OCI-LY3 (cell line): Measurements from ENCODE around the gene TAF1B.
"Not testable (repeated sequence)": the region's sequence is repeated elsewhere in the genome, so short reads cannot be mapped to it uniquely, and the experiment has no call there.

Experiments
- H2AFZ ChIP-seq: fragments of 200-600, 300-600 bp; shearing (Covaris generic); 2 replicates; pipeline ENCODE4 v1.6.0; 2014; ENCODE audit warnings: antibody characterized with exemption, low read depth, low read length
- H3K27ac ChIP-seq: fragments of 200-600, 300-600 bp; sonication (generic); 2 replicates; pipeline ENCODE4 v1.5.1; 2014; ENCODE audit warnings: mild to moderate bottlenecking, low read length, moderate library complexity, mixed read lengths
- H3K27me3 ChIP-seq: fragments of 200-600, 300-600 bp; sonication (generic); 2 replicates; pipeline ENCODE4 v1.6.1; 2014; ENCODE audit warnings: low read depth, low read length, mixed read lengths
- H3K36me3 ChIP-seq: fragments of 200-600, 300-600 bp; sonication (generic); replicated peaks from 2 replicates; pipeline ENCODE3; 2014; ENCODE audit warnings: low read depth, low read length, mixed read lengths
- H3K4me1 ChIP-seq: fragments of 300-600, 200-600 bp; sonication (generic); 2 replicates; pipeline ENCODE4 v1.6.1; 2014; ENCODE audit warnings: low read length, mixed read lengths
- H3K4me2 ChIP-seq: fragments of 200-600, 300-600 bp; sonication (generic); 2 replicates; pipeline ENCODE4 v1.6.1; 2014; ENCODE audit warnings: low read length, mixed read lengths
- H3K4me3 ChIP-seq: fragments of 300-600, 200-600 bp; sonication (generic); 2 replicates; pipeline ENCODE4 v1.5.1; 2014; ENCODE audit warnings: antibody characterized with exemption, mild to moderate bottlenecking, low read length, moderate library complexity
- H3K79me2 ChIP-seq: fragments of 300-600, 200-600 bp; shearing (Covaris generic); 2 replicates; pipeline ENCODE4 v1.6.1; 2014; ENCODE audit warnings: mild to moderate bottlenecking, low read length, mixed read lengths
- H3K9ac ChIP-seq: fragments of 300-600, 200-600 bp; shearing (Covaris generic); 2 replicates; pipeline ENCODE4 v1.6.0; 2014; ENCODE audit warnings: mild to moderate bottlenecking, low read length, moderate library complexity
- H3K9me3 ChIP-seq: fragments of 200-600, 300-600 bp; shearing (Covaris generic); 2 replicates; pipeline ENCODE4 v1.6.1; 2014; ENCODE audit warnings: low read length, mixed read lengths; ENCODE audit not compliant: insufficient read depth
- H4K20me1 ChIP-seq: fragments of 200-600, 300-600 bp; sonication (generic); 2 replicates; pipeline ENCODE4 v1.6.1; 2016; ENCODE audit warnings: low read length, mixed read lengths; ENCODE audit not compliant: insufficient read depth
- CTCF ChIP-seq: fragments of 200-600, 300-600 bp; sonication (generic); IDR thresholded peaks from 2 replicates; pipeline ENCODE4 v1.5.1; 2014; ENCODE audit warnings: antibody characterized with exemption, low read length, low read depth
- EZH2phosphoT487 ChIP-seq: fragments of 200-600 bp; shearing (Covaris generic); IDR thresholded peaks from 2 replicates; pipeline ENCODE4 v1.6.1; 2018; ENCODE audit warnings: antibody characterized with exemption, mixed run types, low read depth

Gene TAF1B

GRCh38 chr2:9831670-9832069 lies 11.6 kb upstream of the TAF1B start:
- H3K4me3 ChIP-seq, result no peak overlapping the region
- no peak overlapping the region for H3K27ac ChIP-seq
- no peaks in the 10 kb centered on the region for H3K4me1 ChIP-seq
- H3K36me3 ChIP-seq, result no peaks in the 10 kb centered on the region
- peaks cover 38% of the 10 kb centered on the region for H3K27me3 ChIP-seq
- no peak overlapping the region for H3K4me2 ChIP-seq
- TF ChIP-seq CTCF (no peak), EZH2phosphoT487 (no peak)
- no peaks in the 10 kb centered on the region for H3K79me2 ChIP-seq
- no peak overlapping the region for H2AFZ ChIP-seq
- no peaks in the 10 kb centered on the region for H4K20me1 ChIP-seq
- no peaks in the 10 kb centered on the region for H3K9me3 ChIP-seq
- no peak overlapping the region for H3K9ac ChIP-seq

DNA sequence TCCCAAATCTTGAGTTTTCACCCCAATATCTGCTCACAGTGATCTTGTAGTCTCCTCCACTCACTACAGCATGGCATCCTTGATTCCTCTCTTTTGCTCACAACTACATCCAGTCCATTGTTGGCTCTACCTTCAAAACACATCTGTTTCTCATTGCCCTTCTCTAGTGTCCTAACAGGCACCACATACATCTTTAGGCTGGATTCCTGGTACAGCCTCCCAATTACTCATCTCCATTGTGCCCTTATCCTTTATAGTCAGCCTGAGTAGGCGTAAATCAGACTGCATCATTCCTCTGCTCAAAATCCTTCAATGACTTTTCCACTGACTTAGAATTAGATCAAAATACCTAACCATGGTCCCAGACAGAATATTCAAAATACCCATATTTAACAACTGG lies 10.7 kb upstream of the TAF1B start:
- no peak overlapping the region for H3K9ac ChIP-seq
- no peak overlapping the region for H2AFZ ChIP-seq
- H3K27ac ChIP-seq, result no peak overlapping the region
- H3K9me3 ChIP-seq, result no peaks in the 10 kb centered on the region
- TF ChIP-seq EZH2phosphoT487 (no peak), CTCF (no peak)
- H3K36me3 ChIP-seq, result no peaks in the 10 kb centered on the region
- no peak overlapping the region for H3K4me2 ChIP-seq
- peaks cover 38% of the 10 kb centered on the region for H3K27me3 ChIP-seq
- H4K20me1 ChIP-seq, result no peaks in the 10 kb centered on the region
- H3K4me3 ChIP-seq, result no peak overlapping the region
- no peaks in the 10 kb centered on the region for H3K79me2 ChIP-seq
- H3K4me1 ChIP-seq, result no peaks in the 10 kb centered on the region

GRCh38 chr2:9835068-9835467 lies 8.2 kb upstream of the TAF1B start:
- not testable (repeated sequence) for H3K4me1 ChIP-seq

DNA sequence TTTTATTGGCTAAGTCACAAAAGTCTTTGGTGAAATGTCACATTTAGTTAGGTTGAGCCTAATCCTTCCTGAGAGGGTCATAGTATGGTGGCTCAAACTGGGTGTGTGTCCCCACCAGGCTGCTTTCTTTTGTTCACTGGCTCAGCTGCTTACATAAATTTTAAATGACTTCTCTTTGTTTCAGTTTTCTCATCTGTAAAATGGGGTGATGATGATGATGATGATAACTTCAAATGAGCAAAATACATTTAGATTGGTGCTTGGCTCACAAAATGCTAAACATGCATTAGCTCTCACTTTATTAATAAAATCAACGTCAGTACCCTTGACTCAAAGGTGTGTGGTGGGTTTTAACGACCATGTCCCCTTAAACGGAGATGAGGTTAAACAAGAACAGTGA lies 7.2 kb upstream of the TAF1B start:
- H3K36me3 ChIP-seq, result no peaks in the 10 kb centered on the region

More at GRCh38 chr2:9835068-9835467, 8.2 kb upstream of the TAF1B start:
- H4K20me1 ChIP-seq, H2AFZ ChIP-seq, H3K9me3 ChIP-seq, H3K36me3 ChIP-seq, H3K9ac ChIP-seq, H3K4me2 ChIP-seq, H3K27ac ChIP-seq, H3K4me3 ChIP-seq, H3K79me2 ChIP-seq: not testable (repeated sequence)
- peaks cover 21% of the 10 kb centered on the region for H3K27me3 ChIP-seq

More for the DNA sequence above, 7.2 kb upstream of the TAF1B start:
- H3K9ac ChIP-seq, result no peak overlapping the region
- H3K27ac ChIP-seq, result no peak overlapping the region
- peaks cover 14% of the 10 kb centered on the region for H3K27me3 ChIP-seq
- no peak overlapping the region for H3K4me2 ChIP-seq
- H3K4me1 ChIP-seq, result no peaks in the 10 kb centered on the region
- TF ChIP-seq EZH2phosphoT487, result no peak
- TF ChIP-seq CTCF, result no peak
- no peaks in the 10 kb centered on the region for H3K9me3 ChIP-seq
- H3K4me3 ChIP-seq, result no peak overlapping the region
- H4K20me1 ChIP-seq, result no peaks in the 10 kb centered on the region
- no peak overlapping the region for H2AFZ ChIP-seq
- no peaks in the 10 kb centered on the region for H3K79me2 ChIP-seq
